Measurements from ENCODE around the gene JMJD6.

DNA sequence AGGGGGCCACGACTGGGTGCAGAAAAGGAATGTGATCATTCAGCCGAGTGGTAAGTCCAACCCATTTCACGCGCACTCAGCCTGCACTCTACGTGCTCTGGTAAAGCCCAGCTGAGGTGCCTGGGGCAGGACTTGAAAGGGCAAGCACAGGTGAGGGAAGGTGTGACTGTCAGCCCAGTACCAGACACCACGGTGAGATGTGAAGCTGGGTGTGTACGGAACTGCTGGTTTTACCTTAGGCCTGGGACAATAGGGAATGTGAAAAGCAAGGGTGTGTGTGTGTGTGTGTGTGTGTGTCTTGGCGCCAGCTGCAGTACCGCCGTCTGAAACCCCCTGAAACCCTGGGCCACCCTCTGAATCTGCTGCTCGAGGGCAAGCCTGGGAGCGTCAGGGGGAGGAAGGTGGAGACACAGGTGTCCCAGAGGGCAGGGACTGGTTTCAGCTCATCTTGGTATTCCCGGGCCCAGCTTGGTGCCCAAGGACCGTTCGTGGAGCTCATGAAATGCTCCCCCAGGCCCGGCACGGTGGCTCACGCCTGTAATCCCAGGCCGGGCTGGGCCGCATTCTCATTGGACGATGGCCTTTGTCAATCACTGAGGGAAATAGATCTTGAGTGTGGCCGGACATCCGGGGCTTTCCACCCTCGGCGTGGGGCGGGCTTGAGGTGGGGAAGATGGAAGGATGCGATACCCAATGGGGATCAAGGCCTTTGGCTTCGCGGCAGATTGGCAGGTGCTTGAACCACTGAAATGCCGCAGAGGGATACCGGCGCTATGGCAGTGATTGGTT lies 55.1 kb downstream of the JMJD6 start:
- peak in 1 of 4 donors; percentile 19 for TF ChIP-seq POLR2A (IDR thresholded peaks at IDR 0.05)
- TF ChIP-seq, protein P1, sequence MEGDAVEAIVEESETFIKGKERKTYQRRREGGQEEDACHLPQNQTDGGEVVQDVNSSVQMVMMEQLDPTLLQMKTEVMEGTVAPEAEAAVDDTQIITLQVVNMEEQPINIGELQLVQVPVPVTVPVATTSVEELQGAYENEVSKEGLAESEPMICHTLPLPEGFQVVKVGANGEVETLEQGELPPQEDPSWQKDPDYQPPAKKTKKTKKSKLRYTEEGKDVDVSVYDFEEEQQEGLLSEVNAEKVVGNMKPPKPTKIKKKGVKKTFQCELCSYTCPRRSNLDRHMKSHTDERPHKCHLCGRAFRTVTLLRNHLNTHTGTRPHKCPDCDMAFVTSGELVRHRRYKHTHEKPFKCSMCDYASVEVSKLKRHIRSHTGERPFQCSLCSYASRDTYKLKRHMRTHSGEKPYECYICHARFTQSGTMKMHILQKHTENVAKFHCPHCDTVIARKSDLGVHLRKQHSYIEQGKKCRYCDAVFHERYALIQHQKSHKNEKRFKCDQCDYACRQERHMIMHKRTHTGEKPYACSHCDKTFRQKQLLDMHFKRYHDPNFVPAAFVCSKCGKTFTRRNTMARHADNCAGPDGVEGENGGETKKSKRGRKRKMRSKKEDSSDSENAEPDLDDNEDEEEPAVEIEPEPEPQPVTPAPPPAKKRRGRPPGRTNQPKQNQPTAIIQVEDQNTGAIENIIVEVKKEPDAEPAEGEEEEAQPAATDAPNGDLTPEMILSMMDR (IDR thresholded peaks at IDR 0.05) = no peak
- TF ChIP-seq POLR2AphosphoS5 (IDR thresholded peaks at IDR 0.05) = peak; percentile 50 to 85 (median 62)
- TF ChIP-seq EP300 (IDR thresholded peaks at IDR 0.05) = no peak
